Measurements from ENCODE around the gene FAHD2A. TPM values are rescaled to one million over a fixed set of nuclear protein-coding genes. Genes with fewer than 3 reads are reported as not detected.

FAHD2A gene
- total and polyA plus RNA-seq, 2 experiments from 2014 or later = 27.6 to 51.0 TPM

DNA sequence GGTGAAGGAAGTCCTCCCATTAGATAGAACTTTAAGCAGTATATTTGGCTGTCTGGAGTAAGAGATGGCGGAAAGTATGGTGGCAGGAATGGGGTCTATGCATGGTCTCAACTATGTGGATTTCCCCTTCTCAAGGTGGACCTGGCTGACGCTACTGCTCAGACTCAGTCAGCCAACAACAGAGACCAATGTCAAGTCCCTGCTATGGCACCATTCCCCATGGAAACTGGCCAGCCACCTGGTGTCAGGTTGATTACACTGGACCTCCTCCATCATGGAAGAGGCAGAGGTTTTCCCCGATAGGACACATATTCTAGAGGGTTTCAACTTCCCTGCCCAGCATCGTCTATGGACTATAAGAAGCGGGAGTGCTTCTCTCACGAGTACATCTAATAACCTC is 8.6 kb upstream of the FAHD2A start:
- no peaks in the 10 kb centered on the region for H3K27me3 ChIP-seq (ENCODE audit: insufficient read depth)
- H3K9me3 Mint-ChIP-seq = peaks cover 2% of the 10 kb centered on the region; the same call in 2 of the 3 replicates
- no peak overlapping the region for H3K4me2 ChIP-seq
- H3K4me1 Mint-ChIP-seq = peaks cover 6% of the 10 kb centered on the region
- H3K9me2 ChIP-seq (ENCODE audit: insufficient read depth) = no peaks in the 10 kb centered on the region
- no peaks in the 10 kb centered on the region for H3K79me2 ChIP-seq (replicated peaks; ENCODE audit: insufficient read depth)
- peaks cover 19% of the 10 kb centered on the region for H3K27me3 Mint-ChIP-seq (ENCODE audit: insufficient read depth, low read depth, poor library complexity)
- H2AFZ ChIP-seq = no peak overlapping the region
- H3K36me3 Mint-ChIP-seq (ENCODE audit: low read depth) = no peaks in the 10 kb centered on the region
- no peak overlapping the region for H3K4me3 Mint-ChIP-seq
- no peak overlapping the region for H3K27ac ChIP-seq (ENCODE audit: low read depth)
- no peaks in the 10 kb centered on the region for H3K4me1 ChIP-seq (ENCODE audit: insufficient read depth)
- TF ChIP-seq ZNF331 (CRISPR knock-in tag; IDR thresholded peaks at IDR 0.05; ENCODE audit: low read depth) = no peak
- no peak for TF ChIP-seq STAT1 (IDR thresholded peaks at IDR 0.05; ENCODE audit: unreplicated experiment)
- no peak for TF ChIP-seq ZNF114 (CRISPR knock-in tag; IDR thresholded peaks at IDR 0.05)
- no peak for TF ChIP-seq JUNB (IDR thresholded peaks at IDR 0.05; ENCODE audit: unreplicated experiment)
- TF ChIP-seq NANOG (IDR thresholded peaks at IDR 0.05; ENCODE audit: borderline replicate concordance) = no peak
- no peak for DNase-seq (ENCODE audit: low spot score)
- no peak for ATAC-seq
- no peaks in the 10 kb centered on the region for H3K36me3 ChIP-seq (ENCODE audit: insufficient read depth)
- no peaks in the 10 kb centered on the region for H4K20me1 ChIP-seq (replicated peaks; ENCODE audit: insufficient read depth)
- no peak overlapping the region for H3K4me3 ChIP-seq
- H3F3A ChIP-seq (replicated peaks; ENCODE audit: low read depth) = no peaks in the 10 kb centered on the region
- H3K27ac Mint-ChIP-seq = no peak overlapping the region

DNA sequence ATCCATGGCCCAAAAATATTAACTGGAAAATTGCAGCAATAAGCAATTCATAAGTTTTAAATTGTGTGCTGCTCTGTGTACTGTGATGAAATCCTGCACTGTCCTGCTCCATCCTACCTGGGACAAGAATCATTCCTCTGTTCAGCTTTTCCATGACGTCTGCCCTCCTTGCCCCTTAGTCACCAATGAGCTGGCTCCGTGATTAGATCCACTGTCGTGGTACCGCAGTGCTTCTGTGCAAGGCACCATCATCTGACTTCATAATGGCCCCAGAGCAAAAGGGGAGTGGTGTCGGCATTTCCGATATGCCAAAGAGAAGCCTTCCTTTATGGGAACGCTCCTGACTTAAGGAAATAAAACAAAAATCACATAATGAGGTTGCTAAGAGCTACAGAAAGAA is 3.4 kb upstream of the FAHD2A start:
- no peaks in the 10 kb centered on the region for H3F3A ChIP-seq (replicated peaks; ENCODE audit: low read depth)
- H2AFZ ChIP-seq = no peak overlapping the region
- H3K4me1 ChIP-seq (ENCODE audit: insufficient read depth) = no peaks in the 10 kb centered on the region; the same call in 1 of the 2 replicates
- Mint-ChIP-seq H3K36me3 (ENCODE audit: low read depth) (no peaks in the 10 kb centered on the region), H3K27me3 (ENCODE audit: insufficient read depth, low read depth, poor library complexity) (peaks cover 14% of the 10 kb centered on the region), H3K27ac (no peak overlapping the region), H3K9me3 (no peaks in the 10 kb centered on the region), H3K4me3 (no peak overlapping the region), H3K4me1 (peaks cover 17% of the 10 kb centered on the region)
- H3K27ac ChIP-seq (ENCODE audit: low read depth) = no peak overlapping the region
- H3K79me2 ChIP-seq (replicated peaks; ENCODE audit: insufficient read depth) = peaks cover 14% of the 10 kb centered on the region
- H3K4me2 ChIP-seq = no peak overlapping the region
- H4K20me1 ChIP-seq (replicated peaks; ENCODE audit: insufficient read depth) = peaks cover 8% of the 10 kb centered on the region
- no peak overlapping the region for H3K4me3 ChIP-seq
- peaks cover 7% of the 10 kb centered on the region for H3K27me3 ChIP-seq (ENCODE audit: insufficient read depth)
- no peak for TF ChIP-seq CREB1 (CRISPR knock-in tag; IDR thresholded peaks at IDR 0.05; ENCODE audit: low read depth)
- TF ChIP-seq ZNF114 (CRISPR knock-in tag; IDR thresholded peaks at IDR 0.05) = no peak
- no peak for TF ChIP-seq NANOG (IDR thresholded peaks at IDR 0.05; ENCODE audit: borderline replicate concordance)
- TF ChIP-seq, protein P1, sequence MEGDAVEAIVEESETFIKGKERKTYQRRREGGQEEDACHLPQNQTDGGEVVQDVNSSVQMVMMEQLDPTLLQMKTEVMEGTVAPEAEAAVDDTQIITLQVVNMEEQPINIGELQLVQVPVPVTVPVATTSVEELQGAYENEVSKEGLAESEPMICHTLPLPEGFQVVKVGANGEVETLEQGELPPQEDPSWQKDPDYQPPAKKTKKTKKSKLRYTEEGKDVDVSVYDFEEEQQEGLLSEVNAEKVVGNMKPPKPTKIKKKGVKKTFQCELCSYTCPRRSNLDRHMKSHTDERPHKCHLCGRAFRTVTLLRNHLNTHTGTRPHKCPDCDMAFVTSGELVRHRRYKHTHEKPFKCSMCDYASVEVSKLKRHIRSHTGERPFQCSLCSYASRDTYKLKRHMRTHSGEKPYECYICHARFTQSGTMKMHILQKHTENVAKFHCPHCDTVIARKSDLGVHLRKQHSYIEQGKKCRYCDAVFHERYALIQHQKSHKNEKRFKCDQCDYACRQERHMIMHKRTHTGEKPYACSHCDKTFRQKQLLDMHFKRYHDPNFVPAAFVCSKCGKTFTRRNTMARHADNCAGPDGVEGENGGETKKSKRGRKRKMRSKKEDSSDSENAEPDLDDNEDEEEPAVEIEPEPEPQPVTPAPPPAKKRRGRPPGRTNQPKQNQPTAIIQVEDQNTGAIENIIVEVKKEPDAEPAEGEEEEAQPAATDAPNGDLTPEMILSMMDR (conservative IDR thresholded peaks at IDR 0.05; ENCODE audit: low read depth in 2 of 2) = no peak
- no peak for TF ChIP-seq JUNB (IDR thresholded peaks at IDR 0.05; ENCODE audit: unreplicated experiment)
- TF ChIP-seq, protein P2, sequence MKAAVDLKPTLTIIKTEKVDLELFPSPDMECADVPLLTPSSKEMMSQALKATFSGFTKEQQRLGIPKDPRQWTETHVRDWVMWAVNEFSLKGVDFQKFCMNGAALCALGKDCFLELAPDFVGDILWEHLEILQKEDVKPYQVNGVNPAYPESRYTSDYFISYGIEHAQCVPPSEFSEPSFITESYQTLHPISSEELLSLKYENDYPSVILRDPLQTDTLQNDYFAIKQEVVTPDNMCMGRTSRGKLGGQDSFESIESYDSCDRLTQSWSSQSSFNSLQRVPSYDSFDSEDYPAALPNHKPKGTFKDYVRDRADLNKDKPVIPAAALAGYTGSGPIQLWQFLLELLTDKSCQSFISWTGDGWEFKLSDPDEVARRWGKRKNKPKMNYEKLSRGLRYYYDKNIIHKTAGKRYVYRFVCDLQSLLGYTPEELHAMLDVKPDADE (IDR thresholded peaks at IDR 0.05) = no peak
- TF ChIP-seq, protein P3, sequence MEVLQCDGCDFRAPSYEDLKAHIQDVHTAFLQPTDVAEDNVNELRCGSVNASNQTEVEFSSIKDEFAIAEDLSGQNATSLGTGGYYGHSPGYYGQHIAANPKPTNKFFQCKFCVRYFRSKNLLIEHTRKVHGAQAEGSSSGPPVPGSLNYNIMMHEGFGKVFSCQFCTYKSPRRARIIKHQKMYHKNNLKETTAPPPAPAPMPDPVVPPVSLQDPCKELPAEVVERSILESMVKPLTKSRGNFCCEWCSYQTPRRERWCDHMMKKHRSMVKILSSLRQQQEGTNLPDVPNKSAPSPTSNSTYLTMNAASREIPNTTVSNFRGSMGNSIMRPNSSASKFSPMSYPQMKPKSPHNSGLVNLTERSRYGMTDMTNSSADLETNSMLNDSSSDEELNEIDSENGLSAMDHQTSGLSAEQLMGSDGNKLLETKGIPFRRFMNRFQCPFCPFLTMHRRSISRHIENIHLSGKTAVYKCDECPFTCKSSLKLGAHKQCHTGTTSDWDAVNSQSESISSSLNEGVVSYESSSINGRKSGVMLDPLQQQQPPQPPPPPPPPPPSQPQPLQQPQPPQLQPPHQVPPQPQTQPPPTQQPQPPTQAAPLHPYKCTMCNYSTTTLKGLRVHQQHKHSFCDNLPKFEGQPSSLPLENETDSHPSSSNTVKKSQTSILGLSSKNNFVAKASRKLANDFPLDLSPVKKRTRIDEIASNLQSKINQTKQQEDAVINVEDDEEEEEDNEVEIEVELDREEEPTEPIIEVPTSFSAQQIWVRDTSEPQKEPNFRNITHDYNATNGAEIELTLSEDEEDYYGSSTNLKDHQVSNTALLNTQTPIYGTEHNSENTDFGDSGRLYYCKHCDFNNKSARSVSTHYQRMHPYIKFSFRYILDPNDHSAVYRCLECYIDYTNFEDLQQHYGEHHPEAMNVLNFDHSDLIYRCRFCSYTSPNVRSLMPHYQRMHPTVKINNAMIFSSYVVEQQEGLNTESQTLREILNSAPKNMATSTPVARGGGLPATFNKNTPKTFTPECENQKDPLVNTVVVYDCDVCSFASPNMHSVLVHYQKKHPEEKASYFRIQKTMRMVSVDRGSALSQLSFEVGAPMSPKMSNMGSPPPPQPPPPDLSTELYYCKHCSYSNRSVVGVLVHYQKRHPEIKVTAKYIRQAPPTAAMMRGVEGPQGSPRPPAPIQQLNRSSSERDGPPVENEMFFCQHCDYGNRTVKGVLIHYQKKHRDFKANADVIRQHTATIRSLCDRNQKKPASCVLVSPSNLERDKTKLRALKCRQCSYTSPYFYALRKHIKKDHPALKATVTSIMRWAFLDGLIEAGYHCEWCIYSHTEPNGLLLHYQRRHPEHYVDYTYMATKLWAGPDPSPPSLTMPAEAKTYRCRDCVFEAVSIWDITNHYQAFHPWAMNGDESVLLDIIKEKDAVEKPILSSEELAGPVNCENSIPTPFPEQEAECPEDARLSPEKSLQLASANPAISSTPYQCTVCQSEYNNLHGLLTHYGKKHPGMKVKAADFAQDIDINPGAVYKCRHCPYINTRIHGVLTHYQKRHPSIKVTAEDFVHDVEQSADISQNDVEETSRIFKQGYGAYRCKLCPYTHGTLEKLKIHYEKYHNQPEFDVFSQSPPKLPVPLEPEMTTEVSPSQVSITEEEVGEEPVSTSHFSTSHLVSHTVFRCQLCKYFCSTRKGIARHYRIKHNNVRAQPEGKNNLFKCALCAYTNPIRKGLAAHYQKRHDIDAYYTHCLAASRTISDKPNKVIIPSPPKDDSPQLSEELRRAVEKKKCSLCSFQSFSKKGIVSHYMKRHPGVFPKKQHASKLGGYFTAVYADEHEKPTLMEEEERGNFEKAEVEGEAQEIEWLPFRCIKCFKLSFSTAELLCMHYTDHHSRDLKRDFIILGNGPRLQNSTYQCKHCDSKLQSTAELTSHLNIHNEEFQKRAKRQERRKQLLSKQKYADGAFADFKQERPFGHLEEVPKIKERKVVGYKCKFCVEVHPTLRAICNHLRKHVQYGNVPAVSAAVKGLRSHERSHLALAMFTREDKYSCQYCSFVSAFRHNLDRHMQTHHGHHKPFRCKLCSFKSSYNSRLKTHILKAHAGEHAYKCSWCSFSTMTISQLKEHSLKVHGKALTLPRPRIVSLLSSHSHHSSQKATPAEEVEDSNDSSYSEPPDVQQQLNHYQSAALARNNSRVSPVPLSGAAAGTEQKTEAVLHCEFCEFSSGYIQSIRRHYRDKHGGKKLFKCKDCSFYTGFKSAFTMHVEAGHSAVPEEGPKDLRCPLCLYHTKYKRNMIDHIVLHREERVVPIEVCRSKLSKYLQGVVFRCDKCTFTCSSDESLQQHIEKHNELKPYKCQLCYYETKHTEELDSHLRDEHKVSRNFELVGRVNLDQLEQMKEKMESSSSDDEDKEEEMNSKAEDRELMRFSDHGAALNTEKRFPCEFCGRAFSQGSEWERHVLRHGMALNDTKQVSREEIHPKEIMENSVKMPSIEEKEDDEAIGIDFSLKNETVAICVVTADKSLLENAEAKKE (CRISPR knock-in tag; IDR thresholded peaks at IDR 0.05) = no peak
- TF ChIP-seq EZH2 (IDR thresholded peaks at IDR 0.05; ENCODE audit: low read depth, unreplicated experiment) = no peak
- ATAC-seq (no peak), DNase-seq (ENCODE audit: low spot score) (no peak)
- H3K9me2 ChIP-seq (ENCODE audit: insufficient read depth) = no peaks in the 10 kb centered on the region
- no peaks in the 10 kb centered on the region for H3K36me3 ChIP-seq (ENCODE audit: insufficient read depth)

All from GM23338 (cell line).